HG03045 (cell line): ENCODE data around the gene SMOC1.

Experiments
- ATAC-seq: cut with Tn5 transposase; IDR thresholded peaks from one replicate; pipeline ENCODE4 v1.9.1; 2021; ENCODE audit warnings: mild to moderate bottlenecking, moderate library complexity; ENCODE audit not compliant: unreplicated experiment

The SMOC1 gene

GRCh38 chr14:69879175-69880043 is at the start of gene SMOC1:
SMOC1 (plus strand) TSS chr14:69879416; CDS start chr14:69879679, 263 bp downstream.
- no peak for ATAC-seq

- ATAC-seq = no peak
Observed at GRCh38 chr14:69838881-69839416, 40.3 kb upstream of the SMOC1 start.

GRCh38 chr14:69839661-69840060 is 39.6 kb upstream of the SMOC1 start:
- ATAC-seq = no peak

GRCh38 chr14:69841656-69842055 is 37.6 kb upstream of the SMOC1 start:
- ATAC-seq = no peak

- ATAC-seq = no peak
Observed at GRCh38 chr14:69842686-69843420, 36.4 kb upstream of the SMOC1 start.

- no peak for ATAC-seq
Observed at GRCh38 chr14:69844171-69844570, 35.0 kb upstream of the SMOC1 start.

- no peak for ATAC-seq
Observed at GRCh38 chr14:69845050-69845581, 34.1 kb upstream of the SMOC1 start.

GRCh38 chr14:69845787-69846186 is 33.4 kb upstream of the SMOC1 start:
- no peak for ATAC-seq

- no peak for ATAC-seq
Observed at GRCh38 chr14:69848156-69848555, 31.1 kb upstream of the SMOC1 start.

GRCh38 chr14:69848903-69849391 is 30.3 kb upstream of the SMOC1 start:
- ATAC-seq = no peak

- no peak for ATAC-seq
Observed at GRCh38 chr14:69850086-69850735, 29.0 kb upstream of the SMOC1 start.

- ATAC-seq = no peak
Observed at GRCh38 chr14:69850736-69851112, 28.5 kb upstream of the SMOC1 start.

- ATAC-seq = no peak
Observed at GRCh38 chr14:69852531-69853321, 26.5 kb upstream of the SMOC1 start.

GRCh38 chr14:69853774-69854173 is 25.4 kb upstream of the SMOC1 start:
- ATAC-seq = no peak

GRCh38 chr14:69854598-69854997 is 24.6 kb upstream of the SMOC1 start:
- ATAC-seq = no peak

GRCh38 chr14:69855180-69855832 is 23.9 kb upstream of the SMOC1 start:
- no peak for ATAC-seq

GRCh38 chr14:69858801-69859200 is 20.4 kb upstream of the SMOC1 start:
- ATAC-seq = no peak

GRCh38 chr14:69859591-69859990 is 19.6 kb upstream of the SMOC1 start:
- no peak for ATAC-seq

GRCh38 chr14:69860221-69860620 is 19.0 kb upstream of the SMOC1 start:
- ATAC-seq = no peak
